PC-9 (cell line): ENCODE measurements around the gene C13orf46. TPM values are rescaled to one million over a fixed set of nuclear protein-coding genes. Genes with fewer than 3 reads are reported as not detected.
A peak's percentile ranks its signal among the peaks of the same experiment; 100 is the strongest.

Source experiments
- BruUV-seq: library from RNA; stranded (reverse); fragments of 400-500 nt; replicated peaks from 2 replicates; lab custom pipeline; 2021; lab: Mats Ljungman, UMichigan
- CTCF ChIA-PET: fragments of 300-600 bp; sonication (Branson Sonifier 250); formaldehyde crosslinking; loops from one replicate; lab custom pipeline; 2022; ENCODE audit warnings: antibody characterized with exemption; lab: Charles Lee
- POLR2A ChIA-PET: fragments of 300-600 bp; sonication (Branson Sonifier 250); formaldehyde crosslinking; loops from one replicate; lab custom pipeline; 2022; ENCODE audit warnings: antibody characterized with exemption; ENCODE audit not compliant: unreplicated experiment; lab: Charles Lee
- DNase-seq, 2 experiments: peaks; one replicate each; pipeline versions ENCODE4 v3.0.0 to v3.0.0-alpha.2; 2015 to 2022; ENCODE audit warnings: mixed read lengths in 1 of 2
- H2AFZ ChIP-seq: fragments of 200-600 bp; sonication (generic); 2 replicates; pipeline ENCODE4 v1.8.1; 2017; ENCODE audit warnings: antibody characterized with exemption
- H3F3A ChIP-seq: fragments of 200-600 bp; sonication (generic); 2 replicates; pipeline ENCODE4 v1.8.1; 2017; ENCODE audit warnings: antibody characterized with exemption, mild to moderate bottlenecking, low read depth; ENCODE audit not compliant: insufficient read depth
- H3K27ac ChIP-seq: fragments of 200-600 bp; sonication (generic); 2 replicates; pipeline ENCODE4 v1.6.1; 2016; ENCODE audit warnings: mixed run types
- H3K27me3 ChIP-seq: fragments of 200-600 bp; sonication (generic); 2 replicates; pipeline ENCODE4 v1.6.1; 2016; ENCODE audit warnings: low read depth, mixed run types; ENCODE audit not compliant: insufficient read depth
- H3K36me3 ChIP-seq: fragments of 200-600 bp; sonication (generic); 2 replicates; pipeline ENCODE4 v1.6.1; 2016; ENCODE audit warnings: low read depth, mixed run types
- H3K4me1 ChIP-seq: fragments of 200-600 bp; sonication (generic); replicated peaks from 2 replicates; pipeline ENCODE4 v1.6.1; 2016; ENCODE audit warnings: mixed run types; ENCODE audit not compliant: insufficient read depth
- H3K4me2 ChIP-seq: fragments of 200-600 bp; sonication (generic); 2 replicates; pipeline ENCODE4 v1.6.1; 2017; ENCODE audit warnings: mixed run types
- H3K4me3 ChIP-seq: fragments of 200-600 bp; sonication (generic); 2 replicates; pipeline ENCODE4 v1.6.1; 2016; ENCODE audit warnings: mixed run types
- H3K79me2 ChIP-seq: fragments of 200-600 bp; sonication (generic); 2 replicates; pipeline ENCODE4 v1.6.1; 2017; ENCODE audit warnings: low read depth, mixed run types
- H3K9me2 ChIP-seq: fragments of 200-600 bp; sonication (generic); 2 replicates; pipeline ENCODE4 v1.8.1; 2017; ENCODE audit warnings: mild to moderate bottlenecking; ENCODE audit not compliant: insufficient read depth
- H3K9me3 ChIP-seq: fragments of 200-600 bp; sonication (generic); 2 replicates; pipeline ENCODE4 v1.8.1; 2016; ENCODE audit warnings: low read depth; ENCODE audit not compliant: insufficient read depth
- H4K20me1 ChIP-seq: fragments of 200-600 bp; sonication (generic); 2 replicates; pipeline ENCODE4 v1.8.1; 2017; ENCODE audit not compliant: insufficient read depth
- CTCF ChIP-seq: fragments of 200-600 bp; sonication (generic); conservative IDR thresholded peaks from 2 replicates; pipeline ENCODE4 v1.6.1; 2017; ENCODE audit warnings: mixed run types, antibody characterized with exemption, mild to moderate bottlenecking, moderate library complexity
- EZH2 ChIP-seq: fragments of 200-600 bp; sonication (generic); IDR thresholded peaks from 2 replicates; pipeline ENCODE4 v1.8.0; 2017; ENCODE audit warnings: antibody characterized with exemption, low read depth
- intact Hi-C: fragments of 100-400 bp; cut with micrococcal nuclease; formaldehyde crosslinking; loops from one replicate; pipeline ENCODE4 v1.10.0; 2022; ENCODE audit not compliant: unreplicated experiment
- total RNA-seq: library from RNA; stranded (reverse); gene quantifications from 2 replicates; pipeline ENCODE4 v1.2.3, GENCODE V29; 2021

C13orf46 gene
- total RNA-seq, 1 experiment from 2014 or later = 1.5 TPM

GRCh38 chr13:113980489-113981064, 6.7 kb upstream of the C13orf46 start:
- Histone ChIP-seq H4K20me1 (no peaks in the 10 kb centered on the region), H3K9me2 (no peaks in the 10 kb centered on the region), H3K9me3 (no peaks in the 10 kb centered on the region), H3K27me3 (no peaks in the 10 kb centered on the region), H3K4me3 (no peak overlapping the region), H3F3A (peaks cover 38% of the 10 kb centered on the region), H3K4me1 (peaks cover 36% of the 10 kb centered on the region), H3K79me2 (no peaks in the 10 kb centered on the region), H3K36me3 (no peaks in the 10 kb centered on the region), H3K4me2 (peak overlapping the region; percentile 63), H3K27ac (peak overlapping the region; percentile 63), H2AFZ (no peak overlapping the region)
- ChIA-PET CTCF (interaction anchor here (0.5 to 0.8 kb wide), 3 partner anchors 35 to 532 kb away, joined by 3 to 11 read pairs (median 4); no protein-coding TSS in a partner anchor), POLR2A (no interaction called here)
- intact Hi-C loops = loop anchor here (5.0 kb wide), 1 partner anchor 247 kb away; no protein-coding TSS in a partner anchor
- BruUV-seq = no TSS peak
- TF ChIP-seq CTCF (no peak), EZH2 (no peak)
- DNase-seq = no peak

- no peak overlapping the region for H3K4me3 ChIP-seq
- no TSS peak for BruUV-seq
- no peaks in the 10 kb centered on the region for H3K9me2 ChIP-seq
- no peaks in the 10 kb centered on the region for H3K27me3 ChIP-seq
- H3K9me3 ChIP-seq = no peaks in the 10 kb centered on the region
- H3K27ac ChIP-seq = no peak overlapping the region
- TF ChIP-seq EZH2 (no peak), CTCF (no peak)
- no peaks in the 10 kb centered on the region for H3K36me3 ChIP-seq
- no peaks in the 10 kb centered on the region for H3K79me2 ChIP-seq
- peaks cover 40% of the 10 kb centered on the region for H3F3A ChIP-seq
- peaks cover 36% of the 10 kb centered on the region for H3K4me1 ChIP-seq
- H3K4me2 ChIP-seq = peak overlapping the region; percentile 63; the same call in 1 of the 2 replicates
- H2AFZ ChIP-seq = no peak overlapping the region
- intact Hi-C loops = loop anchor here (5.0 kb wide), 1 partner anchor 247 kb away; no protein-coding TSS in a partner anchor
- no peaks in the 10 kb centered on the region for H4K20me1 ChIP-seq
- no peak for DNase-seq
- POLR2A ChIA-PET = no interaction called here
- CTCF ChIA-PET = no interaction called here
Observed at GRCh38 chr13:113979791-113980471, 6.1 kb upstream of the C13orf46 start.

GRCh38 chr13:113978741-113979481, 5.0 kb upstream of the C13orf46 start:
- Histone ChIP-seq H3F3A (peaks cover 40% of the 10 kb centered on the region), H2AFZ (no peak overlapping the region), H3K4me1 (peaks cover 36% of the 10 kb centered on the region), H3K79me2 (no peaks in the 10 kb centered on the region), H3K36me3 (no peaks in the 10 kb centered on the region), H4K20me1 (no peaks in the 10 kb centered on the region), H3K9me3 (no peaks in the 10 kb centered on the region), H3K4me3 (no peak overlapping the region), H3K27me3 (no peaks in the 10 kb centered on the region), H3K27ac (no peak overlapping the region), H3K9me2 (no peaks in the 10 kb centered on the region), H3K4me2 (no peak overlapping the region)
- ChIA-PET CTCF (no interaction called here), POLR2A (no interaction called here)
- no TSS peak for BruUV-seq
- TF ChIP-seq EZH2 (no peak), CTCF (no peak)
- no peak for DNase-seq
- intact Hi-C loops = no loop called here
